Endothelial cell of umbilical vein (primary cell): ENCODE data around the gene SLC22A23. TPM values are rescaled to one million over a fixed set of nuclear protein-coding genes. Genes with fewer than 3 reads are reported as not detected.
A peak's percentile ranks its signal among the peaks of the same experiment; 100 is the strongest.

Experiments
- BruUV-seq: library from RNA; stranded (reverse); fragments of 400-500 nt; replicated peaks from 2 replicates; lab custom pipeline; 2021; lab: Mats Ljungman, UMichigan
- CTCF ChIA-PET: fragments of 300-600, 350-600 bp; sonication (Branson Sonifier 250); formaldehyde crosslinking; loops from one replicate; lab custom pipeline; 2021; ENCODE audit warnings: antibody characterized with exemption, inconsistent platforms; lab: Charles Lee
- POLR2A ChIA-PET: fragments of 300-600, 350-600 bp; sonication (Branson Sonifier 250); formaldehyde crosslinking; loops from one replicate; lab custom pipeline; 2021; ENCODE audit warnings: antibody characterized with exemption, inconsistent platforms; lab: Charles Lee
- DNase-seq: peaks from one replicate; pipeline ENCODE4 v3.0.0-alpha.2; 2011; ENCODE audit warnings: low read depth, low spot score
- FAIRE-seq: peaks from 2 replicates; lab custom pipeline; 2011; peaks lifted over from hg19 to GRCh38; lab: Jason Lieb, UNC
- H2AFZ ChIP-seq: 2 replicates; pipeline ENCODE4 v1.6.0; 2012; ENCODE audit warnings: low read depth, low read length, control low read depth, inconsistent platforms
- H3K27ac ChIP-seq: 2 replicates; pipeline ENCODE4 v1.5.1; 2011; ENCODE audit warnings: low read depth, mild to moderate bottlenecking, control low read depth, low read length, moderate library complexity; ENCODE audit not compliant: insufficient read depth
- H3K27me3 ChIP-seq, 2 experiments: 2 replicates each; pipeline versions ENCODE4 v1.6.0 to v1.6.1; 2011; ENCODE audit warnings: low read length in 2 of 2, mixed read lengths in 1 of 2; ENCODE audit not compliant: control insufficient read depth in 2 of 2, insufficient read depth in 2 of 2
- H3K36me3 ChIP-seq, 2 experiments: 2 replicates in 1 of 2; 3 replicates in 1 of 2; pipeline ENCODE4 v1.5.1; 2011; ENCODE audit warnings: low read length in 2 of 2, mild to moderate bottlenecking in 1 of 2, moderate library complexity in 1 of 2; ENCODE audit not compliant: control insufficient read depth in 2 of 2, insufficient read depth in 2 of 2; ENCODE audit errors: extremely low read depth in 1 of 2
- H3K4me1 ChIP-seq: 3 replicates; pipeline ENCODE4 v1.5.1; 2011; ENCODE audit warnings: mild to moderate bottlenecking, low read length; ENCODE audit not compliant: control insufficient read depth, insufficient read depth; ENCODE audit errors: extremely low read depth
- H3K4me2 ChIP-seq: 2 replicates; pipeline ENCODE4 v1.6.1; 2011; ENCODE audit warnings: low read length, control low read depth, mixed read lengths; ENCODE audit not compliant: insufficient read depth
- H3K4me3 ChIP-seq, 3 experiments: fragments of 200-600 bp in 1 of 3; sonication (generic), shearing (Covaris generic) in 1 of 3; replicated peaks in 1 of 3; 2 replicates each; pipeline ENCODE4 v1.5.1; 2011 to 2016; ENCODE audit warnings: control low read depth in 3 of 3, low read length in 3 of 3, mild to moderate bottlenecking in 2 of 3, inconsistent platforms in 1 of 3, low read depth in 1 of 3, moderate library complexity in 1 of 3; ENCODE audit not compliant: insufficient read depth in 1 of 3
- H3K79me2 ChIP-seq: 2 replicates; pipeline ENCODE4 v1.6.0; 2012; ENCODE audit warnings: low read length, inconsistent platforms; ENCODE audit not compliant: control insufficient read depth, insufficient read depth
- H3K9ac ChIP-seq: replicated peaks from 2 replicates; pipeline ENCODE3; 2011; ENCODE audit warnings: low read length, control low read depth; ENCODE audit not compliant: insufficient read depth; ENCODE audit errors: extremely low read depth
- H3K9me1 ChIP-seq: replicated peaks from 3 replicates; pipeline ENCODE4 v1.6.0; 2011; ENCODE audit warnings: mild to moderate bottlenecking, low read length; ENCODE audit not compliant: control insufficient read depth, insufficient read depth; ENCODE audit errors: extremely low read depth
- H3K9me3 ChIP-seq: replicated peaks from 2 replicates; pipeline ENCODE4 v1.5.1; 2012; ENCODE audit warnings: low read length, inconsistent platforms; ENCODE audit not compliant: control insufficient read depth, insufficient read depth
- H4K20me1 ChIP-seq: replicated peaks from 2 replicates; pipeline ENCODE3; 2011; ENCODE audit warnings: mild to moderate bottlenecking, low read length; ENCODE audit not compliant: control insufficient read depth, insufficient read depth; ENCODE audit errors: extremely low read depth
- CTCF ChIP-seq, 2 donors: IDR thresholded peaks; 1 replicate in 1 of 2; 2 replicates in 1 of 2; pipeline ENCODE4 v1.5.1; 2011; ENCODE audit warnings: low read length in 2 of 2, mild to moderate bottlenecking in 2 of 2, moderate library complexity in 2 of 2, control low read depth in 1 of 2, inconsistent platforms in 1 of 2, low read depth in 1 of 2; ENCODE audit not compliant: insufficient read depth in 1 of 2; ENCODE audit errors: extremely low read depth in 1 of 2
- EZH2 ChIP-seq: IDR thresholded peaks from 2 replicates; pipeline ENCODE4 v1.6.1; 2012; ENCODE audit warnings: borderline replicate concordance, low read depth, mild to moderate bottlenecking, moderate library complexity, low read length, inconsistent platforms; ENCODE audit not compliant: severe bottlenecking
- FOS ChIP-seq: IDR thresholded peaks from 2 replicates; pipeline ENCODE4 v1.6.1; 2011; ENCODE audit warnings: mild to moderate bottlenecking, low read length, moderate library complexity, borderline replicate concordance; ENCODE audit not compliant: insufficient read depth
- GATA2 ChIP-seq: IDR thresholded peaks from 2 replicates; pipeline ENCODE4 v1.7.0; 2011; ENCODE audit warnings: low read depth, mild to moderate bottlenecking, moderate library complexity, mixed read lengths, low read length; ENCODE audit not compliant: insufficient read length, insufficient read depth
- JUN ChIP-seq: IDR thresholded peaks from 2 replicates; pipeline ENCODE4 v1.6.1; 2011; ENCODE audit warnings: borderline replicate concordance, low read depth; ENCODE audit not compliant: insufficient read length, insufficient read depth
- MYC ChIP-seq: IDR thresholded peaks from one replicate; pipeline ENCODE4 v1.6.1; 2011; ENCODE audit warnings: mild to moderate bottlenecking, low read depth, low read length
- POLR2AphosphoS5 ChIP-seq: IDR thresholded peaks from 2 replicates; pipeline ENCODE4 v1.6.1; 2012; ENCODE audit warnings: low read depth, mild to moderate bottlenecking, control low read depth, low read length, moderate library complexity; ENCODE audit not compliant: insufficient read depth
- dilution Hi-C: fragments of 300-500 bp; cut with MboI; formaldehyde crosslinking; loops from one replicate; pipeline ENCODE4 v1.15.0; 2019; ENCODE audit warnings: low sequenced_read_pairs; ENCODE audit not compliant: extremely low pct_ligation_motif_present
- intact Hi-C: fragments of 100-400 bp; cut with micrococcal nuclease; formaldehyde crosslinking; loops from one replicate; pipeline ENCODE4 v1.10.0; 2022
- polyA plus RNA-seq, 4 experiments: library from polyadenylated mRNA; depleted of rRNA in 3 of 4; stranded (reverse) in 3 of 4; unstranded in 1 of 4; fragments of >200 nt; gene quantifications; 2 replicates each; pipeline versions ENCODE4 v1.2.1 to v1.2.3, GENCODE V29; 2011 to 2012; ENCODE audit warnings: missing spikeins in 1 of 4
- total RNA-seq: library from RNA; stranded (reverse); gene quantifications from 2 replicates; pipeline ENCODE4 v1.2.3, GENCODE V29; 2021

Gene SLC22A23
- total and polyA plus RNA-seq, 2 donors (not counting 3 experiments of a cell fraction or from before 2014, with no cell fraction given): 4.2 to 14.3 TPM

- intact Hi-C loops (no loop called here), dilution Hi-C loops (no loop called here)
- POLR2A ChIA-PET: no interaction called here
- no peak overlapping the region for H2AFZ ChIP-seq
- no peaks in the 10 kb centered on the region for H3K36me3 ChIP-seq
- TF ChIP-seq FOS: no peak
- H3K9ac ChIP-seq: no peak overlapping the region
- H3K27ac ChIP-seq: no peak overlapping the region
- H3K4me1 ChIP-seq: no peaks in the 10 kb centered on the region
- H3K27me3 ChIP-seq: peaks cover 37 to 41% of the 10 kb centered on the region in 2 experiments
- no peak overlapping the region for H3K4me3 ChIP-seq
- H3K9me1 ChIP-seq: no peaks in the 10 kb centered on the region
- FAIRE-seq: no peak
- no peaks in the 10 kb centered on the region for H4K20me1 ChIP-seq
- CTCF ChIA-PET: interaction anchor here (1.9 to 2.4 kb wide), 2 partner anchors 9 to 11 kb away, joined by 7 to 17 read pairs; no protein-coding TSS in a partner anchor
- no peak overlapping the region for H3K4me2 ChIP-seq
- DNase-seq: no peak
- no peaks in the 10 kb centered on the region for H3K9me3 ChIP-seq
- H3K79me2 ChIP-seq: no peaks in the 10 kb centered on the region
- no TSS peak for BruUV-seq
These were observed 216.3 kb downstream of the SLC22A23 start for GRCh38 chr6:3240595-3240994.

- H3K9ac ChIP-seq: no peak overlapping the region
- dilution Hi-C loops: no loop called here
- H3K9me1 ChIP-seq: no peaks in the 10 kb centered on the region
- H3K9me3 ChIP-seq: no peaks in the 10 kb centered on the region
- peaks cover 41 to 46% of the 10 kb centered on the region in 2 experiments for H3K27me3 ChIP-seq
- H4K20me1 ChIP-seq: no peaks in the 10 kb centered on the region
- no peaks in the 10 kb centered on the region for H3K36me3 ChIP-seq
- ChIA-PET POLR2A (no interaction called here), CTCF (interaction anchor here (0.8 to 2.4 kb wide), 7 partner anchors 8 to 113 kb away, joined by 3 to 17 read pairs (median 3); partner anchors contain the start of gene TUBB2A)
- H3K4me2 ChIP-seq: no peak overlapping the region
- no peak overlapping the region for H3K27ac ChIP-seq
- H3K4me1 ChIP-seq: no peaks in the 10 kb centered on the region
- no TSS peak for BruUV-seq
- no peaks in the 10 kb centered on the region for H3K79me2 ChIP-seq
- intact Hi-C loops: no loop called here
- H2AFZ ChIP-seq: no peak overlapping the region
- no peak for DNase-seq
- FAIRE-seq: no peak
- no peak overlapping the region for H3K4me3 ChIP-seq
- TF ChIP-seq GATA2: no peak
- no peak for TF ChIP-seq JUN
- peak; percentile 61 for TF ChIP-seq EZH2
- no peak for TF ChIP-seq MYC
- TF ChIP-seq POLR2AphosphoS5: no peak
- peak in 1 of 2 donors; percentile 6 for TF ChIP-seq CTCF (IDR thresholded peaks at IDR 0.05; ENCODE audit: extremely low read depth in 1 of 2, insufficient read depth in 1 of 2, low read depth in 1 of 2, low read length in 2 of 2)
These were observed 217.6 kb downstream of the SLC22A23 start for GRCh38 chr6:3239110-3239830.
